Tibial artery (tissue), 4 donors: ENCODE results near the gene RAB11FIP4.

ENCODE experiments used
- DNase-seq, 2 donors: peaks; one replicate each; pipeline ENCODE4 v3.0.0-alpha.2; 2019
- H3K27ac ChIP-seq, 2 donors: fragments of 200-600 bp; sonication (generic) in 1 of 2; 1 replicate in 1 of 2; 2 replicates in 1 of 2; pipeline ENCODE4 v1.5.1; 2018 to 2019; ENCODE audit warnings: mild to moderate bottlenecking in 1 of 2
- H3K27me3 ChIP-seq, 2 donors: fragments of 200-600 bp; sonication (generic) in 1 of 2; one replicate each; pipeline versions ENCODE4 v1.5.1 to v1.6.0; 2016 to 2019
- H3K36me3 ChIP-seq, 3 donors: fragments of 200-600 bp; sonication (generic) in 2 of 3; one replicate each; pipeline ENCODE4 v1.5.1; 2016 to 2019; ENCODE audit warnings: mild to moderate bottlenecking in 2 of 3
- H3K4me1 ChIP-seq, 4 donors: fragments of 200-600 bp; sonication (generic) in 2 of 4; 1 replicate in 3 of 4; 2 replicates in 1 of 4; pipeline ENCODE4 v1.5.1; 2016 to 2019
- H3K4me3 ChIP-seq, 2 donors: fragments of 200-600 bp; sonication (generic) in 1 of 2; 1 replicate in 1 of 2; 2 replicates in 1 of 2; pipeline ENCODE4 v1.5.1; 2018 to 2019; ENCODE audit warnings: mild to moderate bottlenecking in 2 of 2
- H3K9me3 ChIP-seq, 3 donors: fragments of 200-600 bp; sonication (generic) in 1 of 3; one replicate each; pipeline ENCODE4 v1.5.1; 2016 to 2019
- CTCF ChIP-seq, 2 experiments: fragments of 200-600 bp in 1 of 2; fragments of 450-650 bp in 1 of 2; IDR thresholded peaks; one replicate each; pipeline ENCODE4 v1.5.1; 2017 to 2019; ENCODE audit warnings: antibody characterized with exemption in 2 of 2, mild to moderate bottlenecking in 1 of 2, moderate library complexity in 1 of 2
- intact Hi-C: fragments of 100-400 bp; cut with DNase I; formaldehyde crosslinking; loops from one replicate; pipeline ENCODE4 v1.15.0; 2023; ENCODE audit warnings: low total_unique reads

RAB11FIP4 gene

GRCh38 chr17:31506517-31506916 is 115.0 kb downstream of the RAB11FIP4 start:
- Histone ChIP-seq H3K9me3 (no peaks in the 10 kb centered on the region), H3K4me3 (no peak overlapping the region), H3K4me1 (peaks cover 0 to 22% (median 16%) of the 10 kb centered on the region in 4 donors), H3K27me3 (no peaks in the 10 kb centered on the region), H3K36me3 (no peaks in the 10 kb centered on the region), H3K27ac (no peak overlapping the region)
- no peak for DNase-seq
- no peak for TF ChIP-seq CTCF (IDR thresholded peaks at IDR 0.05)
- intact Hi-C loops: no loop called here

- H3K4me1 ChIP-seq: peaks cover 0 to 22% (median 16%) of the 10 kb centered on the region in 4 donors
- no peak overlapping the region for H3K4me3 ChIP-seq
- no peaks in the 10 kb centered on the region for H3K36me3 ChIP-seq
- no peak overlapping the region for H3K27ac ChIP-seq
- H3K27me3 ChIP-seq: no peaks in the 10 kb centered on the region
- no peak for TF ChIP-seq CTCF (IDR thresholded peaks at IDR 0.05)
- no peaks in the 10 kb centered on the region for H3K9me3 ChIP-seq
- DNase-seq: no peak
- intact Hi-C loops: no loop called here
Measured at GRCh38 chr17:31508288-31509094, 117.0 kb downstream of the RAB11FIP4 start.

- intact Hi-C loops: no loop called here
- no peak for DNase-seq
- Histone ChIP-seq H3K27me3 (no peaks in the 10 kb centered on the region), H3K9me3 (no peaks in the 10 kb centered on the region), H3K4me1 (peaks cover 0 to 22% (median 16%) of the 10 kb centered on the region in 4 donors), H3K36me3 (no peaks in the 10 kb centered on the region), H3K27ac (no peak overlapping the region), H3K4me3 (no peak overlapping the region)
- TF ChIP-seq CTCF (IDR thresholded peaks at IDR 0.05): no peak
Measured at GRCh38 chr17:31509095-31509804, 117.8 kb downstream of the RAB11FIP4 start.

- H3K27me3 ChIP-seq: no peaks in the 10 kb centered on the region
- H3K9me3 ChIP-seq: no peaks in the 10 kb centered on the region
- no peaks in the 10 kb centered on the region for H3K36me3 ChIP-seq
- no peak overlapping the region for H3K4me3 ChIP-seq
- no peak for TF ChIP-seq CTCF (IDR thresholded peaks at IDR 0.05)
- no peak for DNase-seq
- H3K27ac ChIP-seq: no peak overlapping the region
- intact Hi-C loops: no loop called here
- H3K4me1 ChIP-seq: peaks cover 0 to 22% (median 16%) of the 10 kb centered on the region in 4 donors
Measured at GRCh38 chr17:31509805-31510177, 118.3 kb downstream of the RAB11FIP4 start.

- peaks cover 0 to 22% (median 16%) of the 10 kb centered on the region in 4 donors for H3K4me1 ChIP-seq
- H3K36me3 ChIP-seq: no peaks in the 10 kb centered on the region
- H3K27me3 ChIP-seq: no peaks in the 10 kb centered on the region
- H3K4me3 ChIP-seq: no peak overlapping the region
- no peaks in the 10 kb centered on the region for H3K9me3 ChIP-seq
- H3K27ac ChIP-seq: no peak overlapping the region
- DNase-seq: peak in 1 of 2 donors; percentile 84
- TF ChIP-seq CTCF (IDR thresholded peaks at IDR 0.05): no peak
- intact Hi-C loops: no loop called here
Measured at GRCh38 chr17:31510308-31511194, 119.1 kb downstream of the RAB11FIP4 start.
